ENCODE data around the gene F10. TPM values are rescaled to one million over a fixed set of nuclear protein-coding genes. Genes with fewer than 3 reads are reported as not detected.

F10 gene
- total and polyA plus RNA-seq, 4 donors = 85.3 to 199 (median 117) TPM

- no peak for DNase-seq (ENCODE audit: low spot score)
- Histone ChIP-seq H3K27ac (ENCODE audit: low read depth in 1 of 2, low read length in 2 of 2) (peak overlapping the region; percentile 89 to 97), H3K9me3 (ENCODE audit: control insufficient read depth in 4 of 4, low read length in 3 of 4) (no peaks in the 10 kb centered on the region), H3K27me3 (ENCODE audit: control insufficient read depth in 4 of 4, insufficient read depth in 4 of 4, low read length in 3 of 4) (no peaks in the 10 kb centered on the region), H3K9ac (ENCODE audit: low read depth in 1 of 2, low read length in 2 of 2) (peak overlapping the region; percentile 66 to 78), H3K4me1 (ENCODE audit: control insufficient read depth in 4 of 4, insufficient read depth in 4 of 4, low read length in 3 of 4) (peaks cover 0 to 35% (median 20%) of the 10 kb centered on the region in 4 donors), H3K4me3 (ENCODE audit: low read depth in 1 of 3, low read length in 3 of 3) (peak overlapping the region; percentile 50 to 91 (median 62)), H3K36me3 (ENCODE audit: control insufficient read depth in 4 of 4, insufficient read depth in 3 of 4, low read depth in 1 of 4, low read length in 3 of 4) (peaks cover 0 to 5% (median 2%) of the 10 kb centered on the region in 4 donors)
- WGBS = 31% methylated on average over 7 of the region's 7 CpGs
- TF ChIP-seq FOXA2 (IDR thresholded peaks at IDR 0.05) = no peak
Observed at GRCh38 chr13:113158946-113159345, 36.3 kb downstream of the F10 start.

GRCh38 chr13:113159701-113160100 is 37.1 kb downstream of the F10 start:
- WGBS = 61% methylated on average over 20 of the region's 20 CpGs
- Histone ChIP-seq H3K36me3 (ENCODE audit: control insufficient read depth in 4 of 4, insufficient read depth in 3 of 4, low read depth in 1 of 4, low read length in 3 of 4) (peaks cover 0 to 5% (median 2%) of the 10 kb centered on the region in 4 donors), H3K9ac (ENCODE audit: low read depth in 1 of 2, low read length in 2 of 2) (peak overlapping the region in 1 of 2 donors; percentile 66), H3K27me3 (ENCODE audit: control insufficient read depth in 4 of 4, insufficient read depth in 4 of 4, low read length in 3 of 4) (no peaks in the 10 kb centered on the region), H3K4me3 (ENCODE audit: low read depth in 1 of 3, low read length in 3 of 3) (peak overlapping the region; percentile 35 to 62 (median 50)), H3K27ac (ENCODE audit: low read depth in 1 of 2, low read length in 2 of 2) (peak overlapping the region; percentile 89 to 97), H3K4me1 (ENCODE audit: control insufficient read depth in 4 of 4, insufficient read depth in 4 of 4, low read length in 3 of 4) (peaks cover 0 to 31% (median 18%) of the 10 kb centered on the region in 4 donors), H3K9me3 (ENCODE audit: control insufficient read depth in 4 of 4, low read length in 3 of 4) (no peaks in the 10 kb centered on the region)
- TF ChIP-seq EGR1 (IDR thresholded peaks at IDR 0.05; ENCODE audit: low read depth in 2 of 2) (no peak), RAD21 (IDR thresholded peaks at IDR 0.05) (no peak), FOXA2 (IDR thresholded peaks at IDR 0.05) (no peak), TAF1 (conservative IDR thresholded peaks at IDR 0.05) (no peak), SP1 (IDR thresholded peaks at IDR 0.05) (no peak), NR2F2 (IDR thresholded peaks at IDR 0.05) (no peak), HNF4G (IDR thresholded peaks at IDR 0.05) (no peak), HNF4A (conservative IDR thresholded peaks at IDR 0.05) (no peak), RXRA (IDR thresholded peaks at IDR 0.05) (no peak), GABPA (IDR thresholded peaks at IDR 0.05 in 1 of 2, conservative IDR thresholded peaks at IDR 0.05 in 1 of 2) (no peak), CTCF (IDR thresholded peaks at IDR 0.05; ENCODE audit: low read depth, low read length, missing input control) (no peak), YY1 (IDR thresholded peaks at IDR 0.05) (no peak)
- TF ChIP-seq, protein P1, sequence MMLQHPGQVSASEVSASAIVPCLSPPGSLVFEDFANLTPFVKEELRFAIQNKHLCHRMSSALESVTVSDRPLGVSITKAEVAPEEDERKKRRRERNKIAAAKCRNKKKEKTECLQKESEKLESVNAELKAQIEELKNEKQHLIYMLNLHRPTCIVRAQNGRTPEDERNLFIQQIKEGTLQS (IDR thresholded peaks at IDR 0.05) = no peak
- DNase-seq (ENCODE audit: low spot score) = no peak

- Histone ChIP-seq H3K9me3 (ENCODE audit: control insufficient read depth in 4 of 4, low read length in 3 of 4) (no peaks in the 10 kb centered on the region), H3K9ac (ENCODE audit: low read depth in 1 of 2, low read length in 2 of 2) (no peak overlapping the region), H3K36me3 (ENCODE audit: control insufficient read depth in 4 of 4, insufficient read depth in 3 of 4, low read depth in 1 of 4, low read length in 3 of 4) (peaks cover 0 to 8% (median 3%) of the 10 kb centered on the region in 4 donors), H3K4me1 (ENCODE audit: control insufficient read depth in 4 of 4, insufficient read depth in 4 of 4, low read length in 3 of 4) (peaks cover 0 to 30% (median 17%) of the 10 kb centered on the region in 4 donors), H3K27ac (ENCODE audit: low read depth in 1 of 2, low read length in 2 of 2) (no peak overlapping the region), H3K27me3 (ENCODE audit: control insufficient read depth in 4 of 4, insufficient read depth in 4 of 4, low read length in 3 of 4) (no peaks in the 10 kb centered on the region), H3K4me3 (ENCODE audit: low read depth in 1 of 3, low read length in 3 of 3) (no peak overlapping the region)
- 82% methylated on average over 12 of the region's 12 CpGs for WGBS
- DNase-seq (ENCODE audit: low spot score) = no peak
- TF ChIP-seq RXRA (IDR thresholded peaks at IDR 0.05) (no peak), YY1 (IDR thresholded peaks at IDR 0.05) (no peak), EGR1 (IDR thresholded peaks at IDR 0.05; ENCODE audit: low read depth in 2 of 2) (no peak), ZBTB33 (IDR thresholded peaks at IDR 0.05) (no peak), JUND (IDR thresholded peaks at IDR 0.05) (no peak), FOXA2 (IDR thresholded peaks at IDR 0.05) (no peak), CTCF (IDR thresholded peaks at IDR 0.05; ENCODE audit: low read depth, low read length, missing input control) (no peak), TAF1 (conservative IDR thresholded peaks at IDR 0.05) (no peak), MAX (IDR thresholded peaks at IDR 0.05) (no peak), SP1 (IDR thresholded peaks at IDR 0.05) (no peak), GABPA (IDR thresholded peaks at IDR 0.05 in 1 of 2, conservative IDR thresholded peaks at IDR 0.05 in 1 of 2) (no peak)
- TF ChIP-seq, protein P1 (IDR thresholded peaks at IDR 0.05) = no peak
Observed at GRCh38 chr13:113160983-113161382, 38.4 kb downstream of the F10 start.
